Stimulated activated CD8-positive, alpha-beta memory T cell treated with anti-CD3 and anti-CD28 coated beads, Interleukin-4, amount 100 ng/mL, for 24 hours (primary cell): ENCODE results near the gene RPL41.

Experiments used
- DNase-seq: peaks from one replicate; pipeline ENCODE4 v3.0.0-alpha.2; 2020; ENCODE audit warnings: low read depth

Gene RPL41

DNA sequence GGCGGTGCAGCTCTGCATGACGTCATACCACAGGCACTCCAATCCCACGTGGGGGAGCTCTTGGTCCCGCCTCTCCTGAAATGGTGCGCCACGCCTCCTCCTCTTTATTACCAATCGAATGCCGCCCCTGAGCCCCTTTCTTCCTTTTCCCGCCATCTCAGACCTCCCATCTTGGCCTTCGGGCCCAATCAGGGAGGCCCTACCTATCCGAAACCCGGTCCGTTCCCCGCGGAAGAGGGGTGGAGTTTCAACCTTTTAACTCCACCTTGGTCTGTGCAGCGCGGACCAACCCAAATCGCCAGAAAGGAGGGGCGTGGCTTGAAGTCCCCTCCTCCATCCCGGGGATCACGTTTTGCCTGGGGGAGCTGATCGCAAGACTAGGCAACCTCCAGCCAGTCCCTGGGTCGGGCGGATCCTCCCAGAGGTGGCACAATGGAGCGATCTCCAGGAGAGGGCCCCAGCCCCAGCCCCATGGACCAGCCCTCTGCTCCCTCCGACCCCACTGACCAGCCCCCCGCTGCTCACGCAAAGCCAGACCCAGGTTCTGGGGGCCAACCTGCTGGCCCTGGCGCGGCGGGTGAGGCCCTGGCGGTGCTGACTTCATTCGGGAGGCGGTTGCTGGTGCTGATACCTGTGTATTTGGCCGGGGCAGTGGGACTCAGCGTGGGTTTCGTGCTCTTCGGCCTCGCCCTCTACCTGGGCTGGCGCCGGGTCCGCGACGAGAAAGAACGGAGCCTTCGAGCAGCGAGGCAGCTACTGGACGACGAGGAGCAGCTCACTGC, 11.6 kb downstream of the RPL41 start, which contains the start of gene ESYT1:
Gene ESYT1 (plus strand): TSS at position 380 of the 782 bp plus-strand sequence. CDS start 53 bp downstream, at position 433.
- DNase-seq, result peak; percentile 91

DNA sequence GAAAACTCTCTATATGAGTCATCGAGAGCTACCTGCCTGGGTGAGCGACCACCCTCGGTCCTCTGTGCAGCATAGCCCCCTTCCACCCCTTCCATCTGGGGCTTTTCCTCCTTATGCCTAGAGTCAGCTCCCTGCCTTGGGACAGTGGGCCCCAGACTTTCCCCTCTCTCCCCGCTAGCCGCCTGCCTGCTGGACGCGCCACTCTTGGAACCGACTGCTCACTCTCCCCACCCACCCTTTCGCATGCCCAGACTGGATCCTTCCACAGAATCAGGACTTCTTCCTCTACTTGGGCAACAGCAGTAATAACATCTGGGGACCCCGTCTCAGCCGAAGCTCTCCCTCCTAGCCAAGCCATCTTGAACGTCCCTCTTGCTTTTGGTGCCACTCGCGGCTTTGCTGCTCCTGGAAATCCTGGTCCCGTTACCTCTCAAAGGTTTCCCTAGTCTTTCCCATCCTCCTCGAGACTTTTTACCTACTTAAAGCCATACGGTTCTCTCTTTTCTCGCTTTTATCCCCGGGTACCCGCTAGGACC, 12.3 kb downstream of the RPL41 start:
- DNase-seq, result no peak

DNA sequence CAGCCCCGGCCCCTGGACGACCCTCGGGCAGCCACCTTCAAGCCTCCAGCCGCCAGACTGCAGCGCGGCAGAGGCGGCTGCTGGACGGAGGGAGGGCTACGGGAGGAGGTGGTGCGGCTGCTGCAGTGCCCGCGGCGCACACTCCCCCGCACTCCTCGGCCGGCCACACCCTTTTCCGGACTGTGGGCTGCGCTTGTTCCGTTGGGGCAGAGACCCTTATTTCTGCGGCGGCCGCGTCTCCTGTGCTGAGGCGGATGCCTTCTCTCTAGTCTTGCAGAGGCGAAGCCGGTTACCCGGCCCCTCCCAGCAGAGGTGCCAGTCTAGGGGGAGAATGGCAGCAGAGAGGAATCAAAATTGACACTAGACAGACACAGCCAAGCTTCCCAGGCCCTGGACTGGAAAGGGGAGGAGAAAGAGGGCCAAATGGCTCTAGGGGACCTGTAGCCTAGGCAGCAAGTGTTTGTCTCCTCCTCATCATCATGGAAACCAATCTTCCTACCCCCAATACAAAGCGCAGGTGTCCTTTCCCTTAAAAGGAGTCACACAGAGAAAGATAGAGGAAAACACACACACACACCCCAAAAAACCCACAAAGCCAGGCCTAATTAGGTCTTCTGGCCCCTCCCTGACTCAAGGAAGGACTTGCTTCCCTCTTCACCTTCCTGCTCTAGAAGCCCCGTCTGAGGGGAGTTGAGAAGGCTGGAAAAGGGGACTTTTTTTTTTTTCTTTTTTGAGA, 12.9 kb downstream of the RPL41 start:
- peak; percentile 67 for DNase-seq

DNA sequence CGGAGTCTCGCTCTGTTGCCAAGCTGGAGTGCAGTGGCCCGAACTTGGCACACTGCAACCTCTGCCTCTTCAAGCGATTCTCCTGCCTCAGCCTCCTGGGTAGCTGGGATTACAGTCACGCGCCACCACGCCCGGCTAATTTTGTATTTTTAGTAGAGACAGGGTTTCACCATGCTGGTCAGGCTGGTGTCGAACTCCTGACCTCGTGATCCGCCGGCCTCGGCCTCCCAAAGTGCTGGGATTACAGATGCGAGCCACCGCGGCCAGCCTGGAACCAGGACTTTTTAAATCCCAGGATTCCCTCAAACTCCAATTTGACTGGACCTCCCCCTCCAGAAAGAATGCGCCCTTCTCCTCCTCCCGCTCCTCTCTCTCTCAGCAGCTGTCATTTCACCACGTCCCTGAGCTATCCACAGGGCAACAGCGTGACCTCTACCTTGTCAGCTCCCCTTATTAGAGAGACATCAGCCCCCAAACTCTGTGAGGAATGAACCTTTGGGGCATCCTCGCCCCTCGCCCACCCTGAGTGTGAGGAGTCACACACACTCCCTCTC, 13.6 kb downstream of the RPL41 start:
- DNase-seq, result no peak

DNA sequence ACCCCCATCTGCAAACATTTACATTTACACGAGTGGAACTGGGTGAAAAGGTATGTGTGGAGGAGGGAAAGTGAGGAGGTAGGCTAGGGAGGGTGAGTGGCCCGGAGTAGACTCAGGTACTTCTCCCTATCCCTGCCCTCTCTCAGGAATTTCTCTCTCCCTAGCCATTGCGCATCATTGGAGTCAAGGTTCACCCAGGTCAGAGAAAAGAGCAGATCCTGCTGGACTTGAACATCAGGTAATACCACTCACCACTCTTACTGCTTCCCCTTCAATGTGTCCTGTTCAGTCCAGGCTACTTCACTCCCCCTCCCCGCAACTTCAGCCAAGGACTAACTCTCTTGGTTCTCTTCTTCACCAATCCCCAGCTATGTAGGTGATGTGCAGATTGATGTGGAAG, 14.4 kb downstream of the RPL41 start:
- DNase-seq, result no peak

DNA sequence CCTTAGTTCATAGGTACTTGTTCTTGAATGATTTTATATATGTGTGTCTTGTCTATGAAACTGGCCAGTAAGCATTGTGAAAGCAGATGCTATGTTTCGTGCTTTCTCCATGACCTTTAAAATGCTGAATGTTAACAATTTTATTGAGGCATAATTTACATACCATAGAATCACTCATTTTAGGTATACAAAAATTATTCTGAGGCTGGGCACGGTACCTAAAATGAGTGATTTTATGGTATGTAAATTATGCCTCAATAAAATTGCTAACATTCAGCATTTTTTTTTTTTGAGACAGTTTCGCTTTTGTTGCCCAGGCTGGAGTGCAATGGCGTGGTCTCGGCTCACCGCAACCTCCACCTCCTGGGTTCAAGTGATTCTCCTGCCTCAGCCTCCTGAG, 18.5 kb downstream of the RPL41 start:
- DNase-seq, result no peak

DNA sequence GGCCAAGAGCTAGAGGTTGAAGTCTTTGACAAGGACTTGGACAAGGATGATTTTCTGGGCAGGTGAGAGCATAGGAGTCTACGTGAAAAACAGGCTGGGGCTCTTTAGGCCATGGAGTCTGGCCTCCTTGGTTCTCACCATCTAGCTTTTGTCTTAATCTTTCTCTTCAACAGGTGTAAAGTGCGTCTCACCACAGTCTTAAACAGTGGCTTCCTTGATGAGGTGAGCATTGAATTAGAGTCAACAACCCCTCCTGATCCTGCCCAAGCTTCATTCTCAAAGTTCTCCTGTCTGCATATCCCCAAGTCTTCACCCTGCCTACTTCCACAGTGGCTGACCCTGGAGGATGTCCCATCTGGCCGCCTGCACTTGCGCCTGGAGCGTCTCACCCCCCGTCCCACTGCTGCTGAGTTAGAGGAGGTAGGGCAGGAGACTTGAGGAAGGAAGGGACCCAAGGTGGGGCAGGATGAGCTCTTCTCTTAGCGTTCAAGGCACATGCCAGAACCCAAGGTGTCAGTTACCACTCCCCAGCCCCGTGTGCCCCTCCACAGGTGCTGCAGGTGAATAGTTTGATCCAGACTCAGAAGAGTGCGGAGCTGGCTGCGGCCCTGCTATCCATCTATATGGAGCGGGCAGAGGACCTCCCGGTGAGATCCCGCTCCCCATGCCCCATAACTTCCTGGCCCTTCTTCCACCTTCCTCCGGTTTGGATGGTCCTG, 21.6 kb downstream of the RPL41 start:
- no peak for DNase-seq

DNA sequence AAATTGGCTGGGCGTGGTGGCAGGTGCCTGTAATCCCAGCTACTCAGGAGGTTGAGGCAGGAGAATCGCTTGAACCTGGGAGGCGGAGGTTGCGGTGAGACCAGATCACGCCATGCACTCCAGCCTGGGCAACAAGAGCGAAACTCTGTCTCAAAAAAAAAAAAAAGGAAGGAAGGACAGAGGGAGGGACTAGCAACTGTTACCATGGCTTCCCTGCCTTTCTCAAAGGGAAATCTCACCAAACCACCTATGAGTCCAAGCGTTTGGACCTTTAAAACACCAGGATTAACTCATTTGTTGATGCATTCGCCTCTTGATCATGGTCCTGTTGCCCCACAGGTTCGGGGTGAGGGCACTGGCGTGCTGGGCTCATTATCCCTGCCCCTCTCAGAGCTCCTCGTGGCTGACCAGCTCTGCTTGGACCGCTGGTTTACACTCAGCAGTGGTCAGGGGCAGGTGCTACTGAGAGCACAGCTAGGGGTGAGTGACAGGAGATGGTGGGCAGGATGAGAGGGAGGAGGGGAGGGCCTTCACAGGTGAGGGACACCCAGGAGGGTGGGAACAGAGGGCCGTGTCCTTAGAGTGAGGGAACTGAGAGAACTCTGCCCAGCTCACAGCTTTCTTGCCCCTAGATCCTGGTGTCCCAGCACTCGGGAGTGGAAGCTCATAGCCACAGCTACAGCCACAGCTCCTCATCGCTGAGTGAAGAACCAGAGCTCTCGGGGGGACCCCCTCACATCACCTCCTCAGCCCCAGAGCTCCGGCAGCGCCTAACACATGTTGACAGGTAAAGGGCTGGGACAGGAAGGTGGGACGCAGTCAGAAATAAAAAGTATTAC, 25.7 kb downstream of the RPL41 start:
- no peak for DNase-seq

DNA sequence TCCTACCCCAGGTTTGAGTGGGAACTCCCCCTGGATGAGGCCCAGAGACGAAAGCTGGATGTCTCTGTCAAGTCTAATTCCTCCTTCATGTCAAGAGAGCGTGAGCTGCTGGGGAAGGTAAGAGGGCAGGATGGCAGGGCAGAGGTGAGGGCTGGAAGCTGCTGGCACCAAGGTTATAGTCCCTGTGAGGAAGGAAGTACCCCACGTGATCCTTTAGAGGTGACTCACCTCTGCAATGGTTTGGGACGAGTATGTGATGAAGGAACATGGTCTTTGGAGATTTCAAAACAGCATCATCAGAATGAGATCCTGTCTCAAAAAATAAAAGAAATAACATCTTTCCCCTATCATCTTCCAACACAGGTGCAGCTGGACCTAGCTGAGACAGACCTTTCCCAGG, 26.8 kb downstream of the RPL41 start:
- DNase-seq, result no peak

DNA sequence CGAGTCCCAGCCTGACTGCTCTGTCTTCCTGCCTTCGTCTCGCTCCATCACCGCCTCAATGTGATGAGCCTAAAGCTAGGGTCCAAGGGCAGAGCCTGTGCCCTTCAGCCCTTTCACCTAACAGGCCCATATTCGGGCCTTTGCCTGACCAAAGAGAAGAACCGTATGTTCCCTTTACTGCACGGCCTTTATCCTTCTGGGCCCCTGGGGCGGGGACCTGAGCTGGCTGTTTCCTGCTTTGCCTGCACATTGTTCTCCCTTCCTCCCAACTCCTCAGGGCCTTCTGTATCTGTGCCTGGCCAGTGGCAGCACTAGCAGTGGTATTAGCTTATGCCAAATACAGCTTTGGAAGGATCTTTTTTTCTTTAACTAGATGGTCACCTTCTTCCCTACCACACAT, 27.4 kb downstream of the RPL41 start:
- no peak for DNase-seq

DNA sequence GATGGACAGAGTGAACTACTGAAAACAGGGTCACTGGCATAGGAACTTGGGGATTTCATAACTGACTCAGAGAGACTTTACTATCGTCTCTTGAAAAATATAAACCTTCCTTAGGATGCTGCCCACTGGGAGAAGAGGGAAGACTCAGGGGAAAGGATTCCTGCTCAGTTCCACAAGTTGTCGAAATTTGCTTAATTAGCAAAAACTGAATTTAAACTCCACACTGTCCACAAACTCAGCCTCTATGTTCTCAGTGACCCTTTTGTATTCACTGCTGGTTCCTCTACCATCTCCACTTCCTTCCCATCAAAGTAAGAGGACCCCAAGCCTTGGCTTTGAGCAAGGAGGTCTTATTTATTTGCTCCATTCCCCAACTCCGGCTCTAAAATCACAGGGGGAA, 28.8 kb downstream of the RPL41 start:
- no peak for DNase-seq

DNA sequence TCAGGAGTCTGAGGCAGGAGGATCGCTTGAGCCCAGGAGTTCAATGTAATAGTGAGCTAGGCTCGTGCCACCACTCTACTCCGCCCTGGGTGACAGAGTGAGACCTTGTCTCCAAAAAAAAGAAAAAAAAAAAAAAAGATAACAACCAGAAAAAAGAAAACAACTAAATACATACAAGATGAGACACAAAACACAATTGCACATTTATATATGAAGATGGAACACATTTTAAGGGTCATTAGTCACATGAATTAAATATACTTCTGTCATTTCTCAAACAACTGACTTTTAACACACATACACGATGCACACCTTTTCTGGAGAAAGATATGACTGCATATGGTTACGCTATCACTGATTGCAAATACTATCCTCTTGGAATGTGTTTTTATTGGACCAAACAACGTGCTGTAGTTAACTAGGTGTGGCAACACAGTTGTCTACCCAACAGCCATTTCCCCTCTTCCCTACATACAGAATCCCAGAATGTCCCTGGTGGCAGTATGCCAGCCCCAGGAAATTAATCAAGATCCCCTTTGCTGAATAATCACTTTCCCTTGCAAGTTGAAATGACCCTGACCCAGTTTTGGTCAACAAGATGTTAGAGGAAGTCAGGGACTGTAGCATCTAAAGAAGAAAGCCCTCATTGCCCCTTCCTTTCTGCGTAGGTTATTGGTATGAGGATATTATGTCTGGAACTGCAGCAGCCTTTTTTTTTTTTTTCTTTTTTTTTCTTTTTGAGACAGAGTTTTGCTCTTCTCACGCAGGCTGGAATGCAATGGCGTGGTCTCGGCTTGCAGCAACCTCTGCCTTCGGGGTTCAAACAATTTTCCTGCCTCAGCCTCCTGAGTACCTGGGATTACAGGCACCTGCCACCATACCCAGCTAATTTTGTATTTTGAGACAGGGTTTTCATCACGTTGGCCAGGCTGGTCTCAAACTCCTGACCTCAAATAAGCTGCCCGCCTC, 30.3 kb downstream of the RPL41 start:
- no peak for DNase-seq

DNA sequence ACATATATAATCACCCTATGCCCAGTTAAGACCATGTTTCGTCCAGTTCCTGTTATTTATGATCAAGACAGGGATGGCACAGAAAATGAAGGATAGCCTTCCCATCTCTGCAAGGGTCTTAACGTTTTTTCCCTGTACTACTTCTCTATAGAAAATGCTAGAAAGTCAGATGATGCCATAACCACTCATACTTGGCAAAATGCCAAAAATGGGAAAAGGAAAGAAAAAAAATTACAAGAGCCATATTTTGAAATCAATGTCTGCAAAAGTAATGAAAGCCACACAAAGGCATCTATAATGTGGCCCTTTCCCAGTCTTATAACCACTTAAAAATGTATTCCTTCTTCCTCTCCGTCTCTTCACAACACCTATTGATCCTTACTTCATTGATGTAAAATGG, 34.1 kb downstream of the RPL41 start:
- DNase-seq, result no peak

DNA sequence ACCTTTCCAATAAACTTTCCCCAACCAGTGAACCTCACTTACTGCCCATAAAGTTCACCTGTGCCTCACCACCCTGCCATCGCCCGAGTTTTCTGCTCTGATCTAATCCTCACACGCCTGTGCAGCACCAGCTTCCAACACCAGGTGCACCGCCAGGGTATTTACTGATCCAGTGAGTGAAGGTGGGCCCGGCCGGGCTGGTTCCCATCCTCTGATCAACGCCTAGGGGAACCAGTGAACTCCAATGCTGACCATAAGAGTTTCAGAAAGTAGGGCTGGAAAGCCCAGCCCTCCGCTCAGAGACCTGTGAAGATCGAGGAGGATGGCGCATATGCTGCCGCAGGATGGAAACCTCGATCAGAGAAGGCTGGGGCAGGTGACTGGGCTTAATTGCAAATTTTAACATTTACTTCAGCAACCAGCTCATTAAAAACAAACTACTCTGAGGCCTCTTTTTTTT, 35.3 kb downstream of the RPL41 start:
- DNase-seq, result peak; percentile 42

DNA sequence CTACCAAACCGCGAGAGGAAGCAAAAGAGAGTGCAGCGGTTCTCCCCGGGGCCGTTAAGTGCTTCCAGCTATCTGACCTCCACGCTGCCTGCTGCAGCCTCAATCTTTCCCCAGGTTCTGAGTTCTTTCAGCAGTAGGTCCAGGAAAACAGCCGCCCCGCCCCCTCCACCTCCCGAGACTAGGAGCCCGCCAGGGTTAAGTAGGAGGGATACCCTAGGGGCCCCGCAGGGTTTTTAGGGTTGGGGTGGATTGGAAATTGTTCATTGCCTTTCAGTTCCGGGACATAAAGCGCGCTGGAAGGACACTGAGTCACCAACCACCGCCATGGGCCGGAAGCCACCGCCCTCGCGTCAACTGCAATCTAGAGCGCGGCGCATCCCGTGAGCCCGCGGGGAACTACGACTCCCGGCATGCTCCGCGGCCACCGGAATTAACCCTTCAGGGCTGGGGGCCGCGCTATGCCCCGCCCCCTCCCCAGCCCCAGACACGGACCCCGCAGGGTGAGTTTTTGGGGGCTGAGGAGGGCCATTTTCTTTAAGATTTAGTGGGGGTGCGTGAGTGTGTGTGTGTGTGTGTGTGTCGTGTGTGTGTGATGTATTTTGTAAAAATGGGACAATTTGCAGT, 35.8 kb downstream of the RPL41 start, which contains the start of gene MYL6B:
Gene MYL6B (plus strand): TSS at position 456 of the 624 bp plus-strand sequence. CDS start 1,332 bp downstream, outside the sequence.
- DNase-seq, result peak; percentile 93

DNA sequence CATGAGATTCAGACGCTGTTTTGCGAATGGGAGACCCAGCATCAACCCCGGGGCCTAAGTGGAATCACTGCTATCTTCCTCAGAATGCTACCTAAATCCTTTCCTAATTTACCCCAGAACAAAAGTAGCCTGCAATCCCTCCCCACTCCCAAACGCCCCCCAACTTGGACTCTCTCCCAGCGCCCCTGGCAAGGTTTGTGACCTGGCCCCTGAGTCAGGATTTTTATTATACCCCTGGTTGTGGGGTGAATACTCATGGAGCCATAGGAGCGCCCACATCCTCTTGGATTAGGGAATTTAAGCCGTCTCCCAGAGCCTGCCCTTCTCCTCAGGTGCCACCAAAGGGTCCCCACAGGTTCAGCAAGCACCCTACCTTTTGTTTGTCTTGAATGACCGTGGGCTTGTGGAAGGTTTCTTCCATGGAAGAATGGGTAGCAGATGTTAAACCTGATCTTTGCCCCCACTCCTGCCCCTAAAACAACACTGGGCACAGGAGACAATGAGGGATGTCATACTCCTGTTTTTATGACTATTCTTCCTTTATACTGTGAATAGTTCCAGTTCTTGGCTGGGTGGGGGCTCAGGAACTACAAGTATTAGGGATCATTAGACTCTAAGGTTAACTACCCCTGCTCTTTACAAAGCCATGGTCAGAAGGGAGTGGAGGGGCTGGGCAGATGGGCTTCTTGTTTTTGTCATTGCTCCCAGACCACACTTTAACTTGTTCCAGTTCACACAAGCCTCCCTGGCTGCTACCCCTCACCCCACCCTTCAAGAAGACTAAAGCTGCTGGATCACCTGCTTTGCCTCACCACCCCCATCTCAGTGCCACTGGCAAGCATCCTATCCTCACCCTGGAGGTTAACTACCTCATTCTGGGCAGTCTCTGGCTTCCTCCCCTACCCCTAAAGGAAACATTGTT, 36.6 kb downstream of the RPL41 start:
- DNase-seq, result no peak

DNA sequence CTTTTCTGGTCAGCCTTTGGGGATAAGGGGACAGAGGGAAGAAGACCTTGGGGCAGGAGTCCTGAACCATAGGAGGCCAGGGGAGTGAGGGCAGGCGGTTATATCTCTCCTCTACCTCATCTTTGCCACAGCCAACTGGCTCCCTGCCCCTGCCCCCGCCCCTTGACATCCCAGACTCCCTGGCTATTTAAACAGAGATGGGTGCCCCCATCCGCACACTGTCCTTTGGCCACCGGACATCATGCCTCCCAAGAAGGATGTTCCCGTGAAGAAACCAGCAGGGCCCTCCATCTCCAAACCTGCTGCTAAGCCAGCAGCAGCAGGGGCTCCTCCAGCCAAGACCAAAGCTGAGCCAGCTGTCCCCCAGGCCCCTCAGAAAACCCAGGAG, 37.2 kb downstream of the RPL41 start:
- no peak for DNase-seq

DNA sequence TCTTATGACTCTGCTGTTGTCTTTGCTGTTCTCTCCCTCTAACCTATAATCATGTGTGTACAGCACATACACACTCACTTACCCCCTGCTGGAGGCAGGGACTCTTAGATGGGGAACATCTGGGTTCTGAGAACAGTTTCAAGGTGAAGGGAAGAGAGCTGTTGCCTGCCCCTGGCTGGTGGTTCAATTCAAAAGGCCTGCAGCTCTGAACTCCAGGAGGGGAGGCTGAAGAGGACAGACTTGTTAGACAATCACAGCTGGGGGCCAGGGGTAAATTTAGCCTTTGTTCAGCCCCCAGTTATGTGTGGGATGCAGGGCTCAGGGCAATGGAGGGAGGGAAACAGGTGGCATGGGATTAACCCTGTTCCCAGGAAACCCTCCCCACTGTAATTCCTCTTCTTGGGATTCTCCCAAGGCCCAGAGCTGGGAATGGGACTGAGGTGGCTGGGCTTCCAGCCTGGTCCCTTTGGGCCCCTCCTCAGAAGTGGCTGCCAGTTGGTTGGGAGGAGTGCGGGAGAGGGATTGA, 37.9 kb downstream of the RPL41 start:
- DNase-seq, result no peak
